Gastroesophageal sphincter (tissue), 4 donors: ENCODE data around the gene NFATC3. TPM values are rescaled to one million over a fixed set of nuclear protein-coding genes. Genes with fewer than 3 reads are reported as not detected.

Source experiments
- ATAC-seq: fragments of 150-250 bp; one replicate; pipeline ENCODE4 v1.9.1; 2016; ENCODE audit warnings: mild to moderate bottlenecking, moderate library complexity
- H3K27ac ChIP-seq, 4 donors: fragments of 200-600 bp; sonication (generic) in 3 of 4; 1 replicate in 3 of 4; 2 replicates in 1 of 4; pipeline ENCODE4 v1.5.1; 2016 to 2019
- H3K27me3 ChIP-seq: fragments of 200-600 bp; sonication (generic); one replicate; pipeline ENCODE4 v1.5.1; 2019
- H3K36me3 ChIP-seq, 2 donors: fragments of 200-600 bp; sonication (generic); one replicate each; pipeline ENCODE4 v1.5.1; 2019; ENCODE audit warnings: control low read depth in 1 of 2
- H3K4me1 ChIP-seq, 3 donors: fragments of 200-600 bp; sonication (generic); 1 replicate in 2 of 3; 2 replicates in 1 of 3; pipeline ENCODE4 v1.5.1; 2016 to 2019; ENCODE audit warnings: control low read depth in 2 of 3
- H3K4me3 ChIP-seq, 2 donors: fragments of 200-600 bp; sonication (generic); one replicate each; pipeline ENCODE4 v1.5.1; 2019; ENCODE audit warnings: mild to moderate bottlenecking in 1 of 2, moderate library complexity in 1 of 2
- H3K9me3 ChIP-seq, 3 donors: fragments of 200-600 bp; sonication (generic); one replicate each; pipeline ENCODE4 v1.5.1; 2017 to 2019; ENCODE audit warnings: control low read depth in 2 of 3
- CTCF ChIP-seq, 4 experiments: fragments of 200-600 bp in 2 of 4; fragments of 450-650 bp in 2 of 4; sonication (generic) in 1 of 4; IDR thresholded peaks; one replicate each; pipeline ENCODE4 v1.5.1; 2017 to 2019; ENCODE audit warnings: antibody characterized with exemption in 4 of 4, mild to moderate bottlenecking in 2 of 4, moderate library complexity in 2 of 4
- EP300 ChIP-seq: sonication (generic); formaldehyde crosslinking; IDR thresholded peaks from one replicate; pipeline ENCODE4 v1.6.1; 2017; ENCODE audit warnings: antibody characterized with exemption, mild to moderate bottlenecking
- POLR2A ChIP-seq, 2 donors: fragments of 450-650 bp; IDR thresholded peaks; one replicate each; pipeline ENCODE4 v1.6.1; 2017; ENCODE audit warnings: antibody characterized with exemption in 2 of 2, mild to moderate bottlenecking in 2 of 2, moderate library complexity in 1 of 2
- POLR2AphosphoS5 ChIP-seq: sonication (generic); formaldehyde crosslinking; IDR thresholded peaks from one replicate; pipeline ENCODE4 v1.6.1; 2017; ENCODE audit warnings: antibody characterized with exemption
- WGBS, 2 donors: methylation state at CpG; one replicate each; pipeline ENCODE4 v1.1.5; 2018; ENCODE audit warnings: low coverage in 1 of 2; 5-methylcytosine and 5-hydroxymethylcytosine counted together
- total RNA-seq, 4 donors: library from RNA; depleted of rRNA; stranded (reverse); fragments of >200 nt; gene quantifications; one replicate each; pipeline ENCODE4 v1.1.0, GENCODE V29; 2016

Gene NFATC3
- total RNA-seq, 4 donors from 2014 or later: 42.4 to 50.6 (median 49.3) TPM

- Histone ChIP-seq H3K9me3 (no peaks in the 10 kb centered on the region), H3K27ac (peak overlapping the region in 1 of 4 donors; percentile 43), H3K4me3 (peak overlapping the region in 1 of 2 donors; percentile 91), H3K27me3 (no peaks in the 10 kb centered on the region), H3K4me1 (peaks cover 0 to 40% (median 23%) of the 10 kb centered on the region in 3 donors), H3K36me3 (peaks cover 0 to 33% of the 10 kb centered on the region in 2 donors)
- no peak for TF ChIP-seq POLR2AphosphoS5
- no peak for TF ChIP-seq CTCF (IDR thresholded peaks at IDR 0.05)
- TF ChIP-seq POLR2A (IDR thresholded peaks at IDR 0.05): no peak
- TF ChIP-seq EP300: no peak
- 86% methylated on average over 4 of the region's 5 CpGs; no CpG with 5 or more reads in 1 of the 2 donors for WGBS, 2 donors
- ATAC-seq: no peak
Observed at GRCh38 chr16:68246666-68247065, 161.5 kb downstream of the NFATC3 start.

GRCh38 chr16:68247400-68247799 is 162.2 kb downstream of the NFATC3 start:
- Histone ChIP-seq H3K27ac (peak overlapping the region in 1 of 4 donors; percentile 43), H3K9me3 (no peaks in the 10 kb centered on the region), H3K36me3 (peaks cover 0 to 40% of the 10 kb centered on the region in 2 donors), H3K4me1 (peaks cover 0 to 40% (median 23%) of the 10 kb centered on the region in 3 donors), H3K4me3 (no peak overlapping the region), H3K27me3 (no peaks in the 10 kb centered on the region)
- no peak for TF ChIP-seq POLR2A (IDR thresholded peaks at IDR 0.05)
- ATAC-seq: no peak
- WGBS, 2 donors: no CpG with 5 or more reads among the region's 4 CpGs

GRCh38 chr16:68247932-68248331 is 162.8 kb downstream of the NFATC3 start:
- H3K27me3 ChIP-seq: no peaks in the 10 kb centered on the region
- TF ChIP-seq CTCF (IDR thresholded peaks at IDR 0.05) (no peak), EP300 (no peak), POLR2AphosphoS5 (no peak), POLR2A (IDR thresholded peaks at IDR 0.05) (no peak)
- H3K9me3 ChIP-seq: no peaks in the 10 kb centered on the region
- no peak overlapping the region for H3K4me3 ChIP-seq
- H3K27ac ChIP-seq: peak overlapping the region in 1 of 4 donors; percentile 43
- no peak for ATAC-seq
- 79 to 92% methylated on average over 2 to 4 of the region's 4 CpGs for WGBS, 2 donors
- peaks cover 0 to 46% of the 10 kb centered on the region in 2 donors for H3K36me3 ChIP-seq
- H3K4me1 ChIP-seq: peaks cover 0 to 40% (median 23%) of the 10 kb centered on the region in 3 donors

- Histone ChIP-seq H3K27ac (no peak overlapping the region), H3K4me3 (no peak overlapping the region), H3K4me1 (peaks cover 0 to 35% (median 21%) of the 10 kb centered on the region in 3 donors), H3K36me3 (peaks cover 0 to 60% of the 10 kb centered on the region in 2 donors), H3K27me3 (no peaks in the 10 kb centered on the region), H3K9me3 (no peaks in the 10 kb centered on the region)
- ATAC-seq: no peak
- WGBS, 2 donors: 67 to 92% methylated on average over 2 to 4 of the region's 4 CpGs
- TF ChIP-seq EP300 (no peak), POLR2AphosphoS5 (no peak), POLR2A (IDR thresholded peaks at IDR 0.05) (no peak)
Observed at GRCh38 chr16:68249371-68249770, 164.2 kb downstream of the NFATC3 start.

GRCh38 chr16:68250951-68251350 is 165.8 kb downstream of the NFATC3 start:
- Histone ChIP-seq H3K4me3 (no peak overlapping the region), H3K27ac (no peak overlapping the region), H3K4me1 (peaks cover 0 to 27% (median 16%) of the 10 kb centered on the region in 3 donors), H3K27me3 (no peaks in the 10 kb centered on the region), H3K36me3 (peaks cover 0 to 76% of the 10 kb centered on the region in 2 donors), H3K9me3 (no peaks in the 10 kb centered on the region)
- ATAC-seq: no peak
- WGBS, 2 donors: 78 to 89% methylated on average over 5 of the region's 6 CpGs
- TF ChIP-seq POLR2A (IDR thresholded peaks at IDR 0.05): no peak
- no peak for TF ChIP-seq POLR2AphosphoS5

GRCh38 chr16:68251832-68252231 is 166.7 kb downstream of the NFATC3 start:
- H3K36me3 ChIP-seq: peaks cover 0 to 85% of the 10 kb centered on the region in 2 donors
- H3K9me3 ChIP-seq: no peaks in the 10 kb centered on the region
- no peak for ATAC-seq
- H3K4me3 ChIP-seq: no peak overlapping the region
- TF ChIP-seq CTCF (IDR thresholded peaks at IDR 0.05) (no peak), POLR2AphosphoS5 (no peak), EP300 (no peak), POLR2A (IDR thresholded peaks at IDR 0.05) (no peak)
- H3K27ac ChIP-seq: peak overlapping the region in 1 of 4 donors; percentile 29
- H3K27me3 ChIP-seq: no peaks in the 10 kb centered on the region
- H3K4me1 ChIP-seq: peaks cover 0 to 18% (median 7%) of the 10 kb centered on the region in 3 donors
- 77 to 92% methylated on average over 3 to 5 of the region's 5 CpGs for WGBS, 2 donors
